A549 treated with ZK216348 at 1 μM for 4 hours (cell line): ENCODE results near the gene TNFAIP8L1. TPM values are rescaled to one million over a fixed set of nuclear protein-coding genes. Genes with fewer than 3 reads are reported as not detected.

Source experiments
- total RNA-seq: library from RNA; stranded (reverse); fragments of 200-300 nt; extraction: Qiagen RNA extraction; gene quantifications from 5 replicates; pipeline ENCODE4 v1.2.3, GENCODE V29; 2022; ENCODE audit warnings: low read depth

Gene TNFAIP8L1
- 2.6 to 5.5 TPM (median 4.7 TPM) in 5 replicates for total RNA-seq

DNA sequence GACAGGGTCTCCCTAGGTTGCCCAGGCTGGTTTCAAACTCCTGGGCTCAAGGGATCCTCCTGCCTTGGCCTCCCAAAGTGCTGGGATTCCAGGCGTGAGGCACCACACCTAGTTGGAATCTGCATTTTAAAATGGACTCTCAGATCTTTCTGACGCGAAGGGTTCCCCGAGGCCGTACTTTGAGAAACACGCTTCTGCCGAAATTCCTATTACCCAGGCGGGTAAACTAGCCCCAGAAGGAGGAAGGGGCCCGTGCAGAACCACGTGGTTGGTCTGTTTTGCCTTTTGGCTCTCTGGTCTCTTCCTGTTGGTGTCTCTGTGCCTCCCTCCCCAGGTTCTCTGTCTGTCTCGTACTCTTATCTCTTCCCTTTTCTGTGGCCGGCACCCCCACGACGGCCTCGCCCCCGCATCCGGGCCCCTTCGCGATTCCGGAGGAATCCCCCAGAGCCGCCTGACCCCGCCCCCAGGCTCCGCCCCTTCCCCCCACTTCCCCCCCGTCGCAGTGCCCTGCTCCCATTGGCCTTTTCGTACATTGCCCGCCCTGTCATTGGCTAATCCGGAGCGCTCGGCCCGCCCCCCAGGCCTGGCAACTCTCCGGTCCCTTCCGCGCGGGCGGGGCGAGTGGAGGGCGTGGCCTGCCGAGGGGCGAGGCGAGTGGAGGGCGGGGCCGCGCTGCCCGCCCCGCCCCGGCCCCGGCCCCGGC is at the start of gene TNFAIP8L1:
TSS of gene TNFAIP8L1 (plus strand) at position 689 of the 703 bp plus-strand sequence. CDS start 12,354 bp downstream, outside the sequence.

DNA sequence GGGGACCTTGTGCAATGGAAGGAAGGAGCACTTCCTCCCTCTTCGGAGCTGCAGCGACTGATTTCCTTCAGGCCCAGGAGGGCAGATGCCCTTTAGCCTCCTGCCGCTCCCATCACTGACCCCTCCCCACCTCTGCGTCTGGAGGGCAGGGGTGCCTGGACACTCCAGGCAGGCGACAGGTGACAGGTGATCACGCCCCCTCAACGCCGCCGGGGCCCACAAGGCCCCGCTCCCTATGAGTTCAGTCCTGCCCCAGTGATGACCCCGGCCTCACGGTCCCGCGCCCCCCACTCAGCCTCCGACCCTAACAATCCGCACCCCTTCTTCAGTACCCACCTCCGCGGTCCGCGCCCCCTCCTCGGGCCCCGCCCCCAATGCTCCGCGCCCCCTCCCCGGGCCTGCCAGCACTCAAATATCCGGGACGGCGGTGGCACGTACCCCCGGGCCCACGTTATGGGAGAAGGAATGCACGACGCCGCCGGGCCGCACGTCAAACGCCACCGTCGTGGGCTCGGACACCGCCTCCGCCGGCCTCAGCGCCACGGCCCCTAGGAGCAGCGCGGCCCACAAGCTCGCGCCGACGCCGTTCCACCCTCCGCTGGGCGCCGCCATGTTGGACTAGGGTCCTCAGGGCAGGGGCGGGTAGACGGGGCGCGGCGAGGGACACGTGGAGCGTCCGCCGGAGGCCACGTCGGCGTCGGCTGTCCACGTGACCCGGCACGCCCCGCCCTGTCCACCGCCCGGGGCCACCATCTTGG is 30.6 kb downstream of the TNFAIP8L1 start, which contains the start of gene MYDGF:
TSS of gene MYDGF (minus strand) at position 620 of the 758 bp plus-strand sequence. CDS start at position 612, 8 bp downstream.

Other genes with a start within 250 kb of the TNFAIP8L1 start
- 36.6 to 63.4 TPM (median 61.9 TPM) in 5 replicates for gene SH3GL1, start 239.0 kb upstream of the TNFAIP8L1 start, total RNA-seq
- gene CHAF1A, start 236.9 kb upstream of the TNFAIP8L1 start, total RNA-seq = 19.7 to 27.3 TPM (median 24.6 TPM) in 5 replicates
- gene UBXN6, start 181.7 kb upstream of the TNFAIP8L1 start, total RNA-seq = 30.7 to 66.9 TPM (median 55.5 TPM) in 5 replicates
- gene HDGFL2, start 167.2 kb upstream of the TNFAIP8L1 start, total RNA-seq = 19.3 to 33.2 TPM (median 30.4 TPM) in 5 replicates
- gene PLIN4, start 121.0 kb upstream of the TNFAIP8L1 start, total RNA-seq = 0.19 to 0.28 TPM (median 0.23 TPM) in 5 replicates
- gene PLIN5, start 104.3 kb upstream of the TNFAIP8L1 start, total RNA-seq = 0.16 to 0.32 TPM in 2 of 5 replicates, not detected in the others
- gene LRG1, start 99.5 kb upstream of the TNFAIP8L1 start, total RNA-seq = 0.08 to 0.21 TPM (median 0.09 TPM) in 3 of 5 replicates, not detected in the others
- gene SEMA6B, start 79.8 kb upstream of the TNFAIP8L1 start, total RNA-seq = 4.3 to 6.9 TPM (median 6.2 TPM) in 5 replicates
- 89.3 to 150 TPM (median 132 TPM) in 5 replicates for gene MYDGF, start 30.8 kb downstream of the TNFAIP8L1 start, total RNA-seq
- gene DPP9, start 84.3 kb downstream of the TNFAIP8L1 start, total RNA-seq = 48.4 to 66.3 TPM (median 65.2 TPM) in 5 replicates
- gene FEM1A, start 152.2 kb downstream of the TNFAIP8L1 start, total RNA-seq = 4.5 to 6.4 TPM (median 6.1 TPM) in 5 replicates
- gene TICAM1, start 192.2 kb downstream of the TNFAIP8L1 start, total RNA-seq = 5.2 to 10.9 TPM (median 8.9 TPM) in 5 replicates
- 92.6 to 161 TPM (median 138 TPM) in 5 replicates for gene PLIN3, start 228.2 kb downstream of the TNFAIP8L1 start, total RNA-seq